HG03097 (cell line): Measurements from ENCODE around the gene HCN4.
"Not testable (repeated sequence)": the region's sequence is repeated elsewhere in the genome, so short reads cannot be mapped to it uniquely, and the experiment has no call there.

ENCODE experiments used
- ATAC-seq: cut with Tn5 transposase; IDR thresholded peaks from one replicate; pipeline ENCODE4 v1.9.1; 2021; ENCODE audit not compliant: unreplicated experiment, low FRiP score

The HCN4 gene

GRCh38 chr15:73300286-73300685 is 68.5 kb downstream of the HCN4 start:
- not testable (repeated sequence) for ATAC-seq

GRCh38 chr15:73298522-73299245 is 70.1 kb downstream of the HCN4 start:
- ATAC-seq, result no peak

- ATAC-seq, result no peak
These were observed 72.0 kb downstream of the HCN4 start for GRCh38 chr15:73296609-73297353.

- ATAC-seq, result no peak
These were observed 73.0 kb downstream of the HCN4 start for GRCh38 chr15:73295630-73296286.

- no peak for ATAC-seq
These were observed 75.0 kb downstream of the HCN4 start for GRCh38 chr15:73293773-73294172.

GRCh38 chr15:73291441-73291840 is 77.3 kb downstream of the HCN4 start:
- no peak for ATAC-seq

GRCh38 chr15:73287019-73287418 is 81.7 kb downstream of the HCN4 start:
- ATAC-seq, result no peak

GRCh38 chr15:73286311-73286710 is 82.4 kb downstream of the HCN4 start:
- no peak for ATAC-seq

- no peak for ATAC-seq
These were observed 84.6 kb downstream of the HCN4 start for GRCh38 chr15:73284090-73284716.

- no peak for ATAC-seq
These were observed 85.3 kb downstream of the HCN4 start for GRCh38 chr15:73283366-73283962.

GRCh38 chr15:73282567-73283365 is 86.0 kb downstream of the HCN4 start:
- no peak for ATAC-seq

GRCh38 chr15:73275862-73276261 is 92.9 kb downstream of the HCN4 start:
- ATAC-seq, result no peak

- ATAC-seq, result no peak
These were observed 95.4 kb downstream of the HCN4 start for GRCh38 chr15:73273181-73274002.

GRCh38 chr15:73270366-73271097 is 98.2 kb downstream of the HCN4 start:
- ATAC-seq, result no peak
